SK-N-SH (cell line): ENCODE results near the gene CENPE. TPM values are rescaled to one million over a fixed set of nuclear protein-coding genes. Genes with fewer than 3 reads are reported as not detected.

Experiments used
- CTCF ChIA-PET: fragments of 300-600, 350-600 bp; formaldehyde crosslinking; extraction: SDS; loops from one replicate; lab custom pipeline; 2021; lab: Yijun Ruan, JAX
- POLR2A ChIA-PET: fragments of 350-600 bp; sonication (Branson Sonifier 250); formaldehyde crosslinking; extraction: SDS; loops from one replicate; lab custom pipeline; 2020; ENCODE audit warnings: antibody characterized with exemption, inconsistent platforms; lab: Yijun Ruan, JAX
- DNase-seq: peaks from one replicate; pipeline ENCODE4 v3.0.0; 2012
- H2AFZ ChIP-seq: fragments of 200-600 bp; sonication (generic); 2 replicates; pipeline ENCODE4 v1.8.1; 2016; ENCODE audit warnings: antibody characterized with exemption, mild to moderate bottlenecking, low read depth
- H3F3A ChIP-seq: fragments of 200-600 bp; sonication (generic); replicated peaks from 2 replicates; pipeline ENCODE3; 2016; ENCODE audit warnings: antibody characterized with exemption, mild to moderate bottlenecking; ENCODE audit not compliant: insufficient read depth
- H3K27ac ChIP-seq, 2 experiments: fragments of 200-500 bp in 1 of 2; fragments of 200-600 bp in 1 of 2; sonication (Bioruptor generic) in 1 of 2; sonication (generic), shearing (Covaris generic) in 1 of 2; 2 replicates each; pipeline versions ENCODE4 v1.5.1 to v1.6.1; 2014 to 2016; ENCODE audit warnings: low read depth in 2 of 2, inconsistent platforms in 1 of 2, low read length in 1 of 2, mild to moderate bottlenecking in 1 of 2, mixed read lengths in 1 of 2
- H3K27me3 ChIP-seq: fragments of 200-600 bp; sonication (generic), shearing (Covaris generic); 2 replicates; pipeline ENCODE4 v1.6.1; 2016; ENCODE audit warnings: mixed run types; ENCODE audit not compliant: insufficient read depth
- H3K36me3 ChIP-seq, 2 experiments: fragments of 200-500 bp in 1 of 2; fragments of 200-600 bp in 1 of 2; sonication (Bioruptor generic) in 1 of 2; sonication (generic) in 1 of 2; replicated peaks in 1 of 2; 2 replicates each; pipeline versions ENCODE3 to v1.5.1; 2014 to 2016; ENCODE audit warnings: low read length in 1 of 2, mild to moderate bottlenecking in 1 of 2; ENCODE audit not compliant: insufficient read depth in 2 of 2, control insufficient read depth in 1 of 2
- H3K4me1 ChIP-seq, 2 experiments: fragments of 200-500 bp in 1 of 2; fragments of 200-600 bp in 1 of 2; sonication (Bioruptor generic) in 1 of 2; sonication (generic), shearing (Covaris generic) in 1 of 2; 2 replicates each; pipeline versions ENCODE4 v1.5.1 to v1.6.1; 2014 to 2016; ENCODE audit warnings: low read depth in 1 of 2, low read length in 1 of 2, mixed run types in 1 of 2; ENCODE audit not compliant: insufficient read depth in 2 of 2, control insufficient read depth in 1 of 2
- H3K4me2 ChIP-seq: fragments of 200-600 bp; sonication (generic), shearing (Covaris generic); 2 replicates; pipeline ENCODE4 v1.6.1; 2017; ENCODE audit warnings: mixed run types
- H3K4me3 ChIP-seq, 2 experiments: fragments of 200-500 bp in 1 of 2; fragments of 200-600 bp in 1 of 2; sonication (Bioruptor generic) in 1 of 2; sonication (generic), shearing (Covaris generic) in 1 of 2; 2 replicates each; pipeline versions ENCODE4 v1.5.1 to v1.8.1; 2014 to 2016; ENCODE audit warnings: low read depth in 2 of 2, inconsistent platforms in 1 of 2, low read length in 1 of 2, mild to moderate bottlenecking in 1 of 2, mixed read lengths in 1 of 2, moderate library complexity in 1 of 2
- H3K79me2 ChIP-seq: fragments of 200-600 bp; sonication (generic); 2 replicates; pipeline ENCODE4 v1.8.1; 2017; ENCODE audit warnings: mild to moderate bottlenecking; ENCODE audit not compliant: insufficient read depth
- H3K9ac ChIP-seq: fragments of 200-600 bp; sonication (generic); 2 replicates; pipeline ENCODE4 v1.6.1; 2017; ENCODE audit warnings: mixed run types
- H3K9me2 ChIP-seq: fragments of 200-600 bp; sonication (generic); 2 replicates; pipeline ENCODE4 v1.6.1; 2017; ENCODE audit warnings: mixed run types
- H3K9me3 ChIP-seq: fragments of 200-600 bp; sonication (generic); 2 replicates; pipeline ENCODE4 v1.6.1; 2017; ENCODE audit warnings: mixed run types, mild to moderate bottlenecking, moderate library complexity
- H4K20me1 ChIP-seq: fragments of 200-600 bp; sonication (generic); 2 replicates; pipeline ENCODE4 v1.6.1; 2017; ENCODE audit warnings: mild to moderate bottlenecking, mixed run types; ENCODE audit not compliant: insufficient read depth
- CHD2 ChIP-seq: fragments of 150-350 bp; IDR thresholded peaks from 2 replicates; pipeline ENCODE4 v1.6.1; 2018; ENCODE audit warnings: low read length; ENCODE audit not compliant: partially characterized antibody
- ELF1 ChIP-seq: IDR thresholded peaks from 2 replicates; pipeline ENCODE4 v1.4.0; 2012
- EP300 ChIP-seq, 2 experiments: IDR thresholded peaks; 2 replicates each; pipeline versions ENCODE4 v1.4.0 to v1.6.1; 2012; ENCODE audit warnings: borderline replicate concordance in 1 of 2, low read depth in 1 of 2, low read length in 1 of 2
- EZH2phosphoT487 ChIP-seq: fragments of 200-600 bp; sonication (generic); IDR thresholded peaks from 2 replicates; pipeline ENCODE4 v1.6.1; 2017; ENCODE audit warnings: low read depth, mixed run types, mild to moderate bottlenecking, antibody characterized with exemption, moderate library complexity, borderline replicate concordance
- FOSL2 ChIP-seq: IDR thresholded peaks from 2 replicates; pipeline ENCODE4 v1.4.0; 2012; ENCODE audit warnings: low read depth, mild to moderate bottlenecking, moderate library complexity, borderline replicate concordance
- FOXJ3 ChIP-seq: sonication (generic); formaldehyde crosslinking; IDR thresholded peaks from 2 replicates; pipeline ENCODE4 v1.5.1; 2020; ENCODE audit warnings: mild to moderate bottlenecking, missing genetic modification reagents
- FOXM1 ChIP-seq: IDR thresholded peaks from 2 replicates; pipeline ENCODE4 v1.4.0; 2012; ENCODE audit warnings: low read depth, mild to moderate bottlenecking
- GABPA ChIP-seq: IDR thresholded peaks from 2 replicates; pipeline ENCODE4 v1.4.0; 2012; ENCODE audit warnings: low read depth, mild to moderate bottlenecking
- JUND ChIP-seq: IDR thresholded peaks from 2 replicates; pipeline ENCODE4 v1.4.0; 2012
- MXI1 ChIP-seq: IDR thresholded peaks from 2 replicates; pipeline ENCODE4 v1.6.1; 2012; ENCODE audit warnings: mild to moderate bottlenecking, low read depth, low read length, improper control_type of control experiment
- NRF1 ChIP-seq: IDR thresholded peaks from 2 replicates; pipeline ENCODE4 v1.6.1; 2012; ENCODE audit warnings: low read depth, mild to moderate bottlenecking, low read length
- POLR2AphosphoS5 ChIP-seq: IDR thresholded peaks from 2 replicates; pipeline ENCODE4 v1.6.1; 2012; ENCODE audit warnings: low read depth, low read length
- RCOR1 ChIP-seq: fragments of 150-350 bp; IDR thresholded peaks from 2 replicates; pipeline ENCODE4 v1.6.1; 2017; ENCODE audit warnings: antibody characterized with exemption, low read length
- RFX5 ChIP-seq: IDR thresholded peaks from 2 replicates; pipeline ENCODE4 v1.6.1; 2012; ENCODE audit warnings: mild to moderate bottlenecking, improper control_type of control experiment, low read length
- SIN3A ChIP-seq: IDR thresholded peaks from 2 replicates; pipeline ENCODE4 v1.6.1; 2012; ENCODE audit warnings: low read depth, mild to moderate bottlenecking, low read length, moderate library complexity, borderline replicate concordance
- SMC3 ChIP-seq: IDR thresholded peaks from 2 replicates; pipeline ENCODE4 v1.6.1; 2012; ENCODE audit warnings: low read depth, low read length, improper control_type of control experiment
- TCF12 ChIP-seq: IDR thresholded peaks from 2 replicates; pipeline ENCODE4 v1.4.0; 2012
- TEAD4 ChIP-seq: IDR thresholded peaks from 2 replicates; pipeline ENCODE4 v1.4.0; 2012; ENCODE audit warnings: mild to moderate bottlenecking, borderline replicate concordance; ENCODE audit not compliant: insufficient read depth
- YY1 ChIP-seq: IDR thresholded peaks from 2 replicates; pipeline ENCODE4 v1.4.0; 2012; ENCODE audit warnings: low read depth, mild to moderate bottlenecking
- WGBS: methylation state at CpG from one replicate; pipeline ENCODE4 v1.1.6; 2017; ENCODE audit warnings: low lambda C conversion rate; 5-methylcytosine and 5-hydroxymethylcytosine counted together
- polyA plus RNA-seq, 3 experiments: library from polyadenylated mRNA; depleted of rRNA; stranded (reverse); fragments of >200 nt; gene quantifications; 2 replicates each; pipeline ENCODE4 v1.2.3, GENCODE V29; 2012
- TF ChIP-seq, protein P1 (sequence below): IDR thresholded peaks from 2 replicates; pipeline ENCODE4 v1.4.0; 2012; ENCODE audit warnings: low read depth, borderline replicate concordance
- TF ChIP-seq, protein P2 (sequence below): IDR thresholded peaks from 2 replicates; pipeline ENCODE4; 2012
- TF ChIP-seq, protein P3 (sequence below): IDR thresholded peaks from 2 replicates; pipeline ENCODE4 v1.6.1; 2012; ENCODE audit warnings: mild to moderate bottlenecking, low read depth, low read length, moderate library complexity
- TF ChIP-seq, protein P4 (sequence below): fragments of 150-350 bp; IDR thresholded peaks from 2 replicates; pipeline ENCODE4 v1.6.1; 2016; ENCODE audit warnings: mild to moderate bottlenecking, low read depth, low read length
- TF ChIP-seq, protein P5 (sequence below): fragments of 200-600 bp; sonication (generic); IDR thresholded peaks from 2 replicates; pipeline ENCODE4 v1.6.1; 2017; ENCODE audit warnings: antibody characterized with exemption, mild to moderate bottlenecking, moderate library complexity
- TF ChIP-seq, protein P6 (sequence below): IDR thresholded peaks from 2 replicates; pipeline ENCODE4 v1.4.0; 2012; ENCODE audit warnings: low read depth

CENPE gene
- polyA plus RNA-seq, 1 of the 3 experiments (the other 2 are of a cell fraction): 1.7 TPM

DNA sequence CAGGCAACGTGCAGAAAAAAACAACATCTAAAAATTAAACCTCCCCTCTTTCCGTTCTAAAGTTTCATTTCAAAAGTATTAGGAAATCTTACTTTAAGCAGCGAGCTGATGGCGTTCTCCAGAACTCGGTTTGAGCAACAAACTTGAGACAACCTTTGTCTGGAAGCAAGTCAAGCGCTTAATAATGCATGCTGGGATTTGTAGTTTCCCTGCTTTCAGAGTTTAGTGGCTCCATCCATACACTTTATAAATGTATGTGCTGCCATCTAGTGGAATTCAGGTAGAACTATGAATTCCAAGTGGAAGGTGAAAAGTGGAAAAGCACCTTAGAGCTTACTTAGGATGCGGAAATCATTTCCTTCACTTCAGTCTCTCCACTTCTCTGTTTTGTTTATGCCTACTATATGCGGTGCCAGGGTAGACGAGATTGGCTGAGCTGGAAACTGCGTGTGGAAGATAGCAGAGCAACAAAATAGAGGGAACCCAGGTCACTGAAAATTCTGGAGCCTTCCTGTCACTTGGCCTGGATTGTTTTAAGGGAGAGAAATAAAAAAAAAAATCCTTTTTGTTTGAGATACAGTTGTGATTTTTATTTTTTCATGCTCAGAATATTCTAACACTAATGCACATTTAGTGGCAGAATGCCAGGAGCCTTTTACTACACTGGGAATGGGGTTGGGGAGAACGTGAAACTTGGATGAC lies 98.3 kb downstream of the CENPE start, which contains the start of gene BDH2:
BDH2 (minus strand) TSS at position 144 of the 702 bp plus-strand sequence. CDS start 3,580 bp downstream, outside the sequence.
- peak within 1 kb of the TSS; percentile 58 to 62 for H3K4me3 ChIP-seq
- ChIA-PET POLR2A (interaction anchor here (0.6 kb wide), 1 partner anchor 598 kb away, joined by 4 read pairs; no protein-coding TSS in a partner anchor), CTCF (interaction anchor here (0.6 to 3.0 kb wide), 28 partner anchors 9 to 672 kb away, joined by 3 to 26 read pairs (median 4); no protein-coding TSS in a partner anchor)
- WGBS: 13% methylated on average over 11 of the region's 11 CpGs
- H3K27me3 ChIP-seq: no peaks in the 10 kb centered on the region
- no peaks in the 10 kb centered on the region for H3K36me3 ChIP-seq
- H3K27ac ChIP-seq: peak within 1 kb of the TSS; percentile 53 to 79
- H3K9me2 ChIP-seq: no peaks in the 10 kb centered on the region
- no peaks in the 10 kb centered on the region for H4K20me1 ChIP-seq
- peaks cover 7 to 8% of the 10 kb centered on the region in 2 experiments; a peak in 3 of 4 replicates for H3K4me1 ChIP-seq
- H3K4me2 ChIP-seq: peak within 1 kb of the TSS; percentile 84
- peak; percentile 64 for DNase-seq
- peak within 1 kb of the TSS; percentile 93 for H2AFZ ChIP-seq
- peak within 1 kb of the TSS; percentile 64 for H3K9ac ChIP-seq
- peaks cover 3% of the 10 kb centered on the region for H3F3A ChIP-seq
- H3K9me3 ChIP-seq: no peaks in the 10 kb centered on the region
- peaks cover 10% of the 10 kb centered on the region; the same call in 1 of the 2 replicates for H3K79me2 ChIP-seq
- TF ChIP-seq POLR2AphosphoS5: peak; percentile 80
- TF ChIP-seq, protein P1, sequence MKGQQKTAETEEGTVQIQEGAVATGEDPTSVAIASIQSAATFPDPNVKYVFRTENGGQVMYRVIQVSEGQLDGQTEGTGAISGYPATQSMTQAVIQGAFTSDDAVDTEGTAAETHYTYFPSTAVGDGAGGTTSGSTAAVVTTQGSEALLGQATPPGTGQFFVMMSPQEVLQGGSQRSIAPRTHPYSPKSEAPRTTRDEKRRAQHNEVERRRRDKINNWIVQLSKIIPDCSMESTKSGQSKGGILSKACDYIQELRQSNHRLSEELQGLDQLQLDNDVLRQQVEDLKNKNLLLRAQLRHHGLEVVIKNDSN: no peak
- no peak for TF ChIP-seq FOXJ3 (CRISPR knock-in tag)
- TF ChIP-seq SMC3: peak; percentile 46
- TF ChIP-seq JUND: no peak
- TF ChIP-seq, protein P2, sequence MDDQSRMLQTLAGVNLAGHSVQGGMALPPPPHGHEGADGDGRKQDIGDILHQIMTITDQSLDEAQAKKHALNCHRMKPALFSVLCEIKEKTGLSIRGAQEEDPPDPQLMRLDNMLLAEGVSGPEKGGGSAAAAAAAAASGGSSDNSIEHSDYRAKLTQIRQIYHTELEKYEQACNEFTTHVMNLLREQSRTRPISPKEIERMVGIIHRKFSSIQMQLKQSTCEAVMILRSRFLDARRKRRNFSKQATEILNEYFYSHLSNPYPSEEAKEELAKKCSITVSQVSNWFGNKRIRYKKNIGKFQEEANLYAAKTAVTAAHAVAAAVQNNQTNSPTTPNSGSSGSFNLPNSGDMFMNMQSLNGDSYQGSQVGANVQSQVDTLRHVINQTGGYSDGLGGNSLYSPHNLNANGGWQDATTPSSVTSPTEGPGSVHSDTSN: no peak
- no peak for TF ChIP-seq TCF12
- 0 out of 2 replicates have a peak, but pooled peaks have one; percentile 18 for TF ChIP-seq YY1
- TF ChIP-seq, protein P3, sequence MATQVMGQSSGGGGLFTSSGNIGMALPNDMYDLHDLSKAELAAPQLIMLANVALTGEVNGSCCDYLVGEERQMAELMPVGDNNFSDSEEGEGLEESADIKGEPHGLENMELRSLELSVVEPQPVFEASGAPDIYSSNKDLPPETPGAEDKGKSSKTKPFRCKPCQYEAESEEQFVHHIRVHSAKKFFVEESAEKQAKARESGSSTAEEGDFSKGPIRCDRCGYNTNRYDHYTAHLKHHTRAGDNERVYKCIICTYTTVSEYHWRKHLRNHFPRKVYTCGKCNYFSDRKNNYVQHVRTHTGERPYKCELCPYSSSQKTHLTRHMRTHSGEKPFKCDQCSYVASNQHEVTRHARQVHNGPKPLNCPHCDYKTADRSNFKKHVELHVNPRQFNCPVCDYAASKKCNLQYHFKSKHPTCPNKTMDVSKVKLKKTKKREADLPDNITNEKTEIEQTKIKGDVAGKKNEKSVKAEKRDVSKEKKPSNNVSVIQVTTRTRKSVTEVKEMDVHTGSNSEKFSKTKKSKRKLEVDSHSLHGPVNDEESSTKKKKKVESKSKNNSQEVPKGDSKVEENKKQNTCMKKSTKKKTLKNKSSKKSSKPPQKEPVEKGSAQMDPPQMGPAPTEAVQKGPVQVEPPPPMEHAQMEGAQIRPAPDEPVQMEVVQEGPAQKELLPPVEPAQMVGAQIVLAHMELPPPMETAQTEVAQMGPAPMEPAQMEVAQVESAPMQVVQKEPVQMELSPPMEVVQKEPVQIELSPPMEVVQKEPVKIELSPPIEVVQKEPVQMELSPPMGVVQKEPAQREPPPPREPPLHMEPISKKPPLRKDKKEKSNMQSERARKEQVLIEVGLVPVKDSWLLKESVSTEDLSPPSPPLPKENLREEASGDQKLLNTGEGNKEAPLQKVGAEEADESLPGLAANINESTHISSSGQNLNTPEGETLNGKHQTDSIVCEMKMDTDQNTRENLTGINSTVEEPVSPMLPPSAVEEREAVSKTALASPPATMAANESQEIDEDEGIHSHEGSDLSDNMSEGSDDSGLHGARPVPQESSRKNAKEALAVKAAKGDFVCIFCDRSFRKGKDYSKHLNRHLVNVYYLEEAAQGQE: no peak
- TF ChIP-seq MXI1: peak; percentile 69; the same call in 1 of the 2 replicates
- no peak for TF ChIP-seq FOSL2
- TF ChIP-seq GABPA: no peak
- no peak for TF ChIP-seq EZH2phosphoT487
- no peak for TF ChIP-seq ELF1
- TF ChIP-seq, protein P4, sequence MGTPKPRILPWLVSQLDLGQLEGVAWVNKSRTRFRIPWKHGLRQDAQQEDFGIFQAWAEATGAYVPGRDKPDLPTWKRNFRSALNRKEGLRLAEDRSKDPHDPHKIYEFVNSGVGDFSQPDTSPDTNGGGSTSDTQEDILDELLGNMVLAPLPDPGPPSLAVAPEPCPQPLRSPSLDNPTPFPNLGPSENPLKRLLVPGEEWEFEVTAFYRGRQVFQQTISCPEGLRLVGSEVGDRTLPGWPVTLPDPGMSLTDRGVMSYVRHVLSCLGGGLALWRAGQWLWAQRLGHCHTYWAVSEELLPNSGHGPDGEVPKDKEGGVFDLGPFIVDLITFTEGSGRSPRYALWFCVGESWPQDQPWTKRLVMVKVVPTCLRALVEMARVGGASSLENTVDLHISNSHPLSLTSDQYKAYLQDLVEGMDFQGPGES: no peak; the same call in 1 of the 2 replicates
- TF ChIP-seq NRF1: no peak
- no peak for TF ChIP-seq FOXM1
- TF ChIP-seq SIN3A: no peak; the same call in 1 of the 2 replicates
- no peak for TF ChIP-seq RFX5
- no peak for TF ChIP-seq EP300 (IDR thresholded peaks at IDR 0.05; ENCODE audit: borderline replicate concordance in 1 of 2, low read depth in 1 of 2, low read length in 1 of 2)
- TF ChIP-seq, protein P5, sequence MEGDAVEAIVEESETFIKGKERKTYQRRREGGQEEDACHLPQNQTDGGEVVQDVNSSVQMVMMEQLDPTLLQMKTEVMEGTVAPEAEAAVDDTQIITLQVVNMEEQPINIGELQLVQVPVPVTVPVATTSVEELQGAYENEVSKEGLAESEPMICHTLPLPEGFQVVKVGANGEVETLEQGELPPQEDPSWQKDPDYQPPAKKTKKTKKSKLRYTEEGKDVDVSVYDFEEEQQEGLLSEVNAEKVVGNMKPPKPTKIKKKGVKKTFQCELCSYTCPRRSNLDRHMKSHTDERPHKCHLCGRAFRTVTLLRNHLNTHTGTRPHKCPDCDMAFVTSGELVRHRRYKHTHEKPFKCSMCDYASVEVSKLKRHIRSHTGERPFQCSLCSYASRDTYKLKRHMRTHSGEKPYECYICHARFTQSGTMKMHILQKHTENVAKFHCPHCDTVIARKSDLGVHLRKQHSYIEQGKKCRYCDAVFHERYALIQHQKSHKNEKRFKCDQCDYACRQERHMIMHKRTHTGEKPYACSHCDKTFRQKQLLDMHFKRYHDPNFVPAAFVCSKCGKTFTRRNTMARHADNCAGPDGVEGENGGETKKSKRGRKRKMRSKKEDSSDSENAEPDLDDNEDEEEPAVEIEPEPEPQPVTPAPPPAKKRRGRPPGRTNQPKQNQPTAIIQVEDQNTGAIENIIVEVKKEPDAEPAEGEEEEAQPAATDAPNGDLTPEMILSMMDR: peak; percentile 73
- TF ChIP-seq, protein P6, sequence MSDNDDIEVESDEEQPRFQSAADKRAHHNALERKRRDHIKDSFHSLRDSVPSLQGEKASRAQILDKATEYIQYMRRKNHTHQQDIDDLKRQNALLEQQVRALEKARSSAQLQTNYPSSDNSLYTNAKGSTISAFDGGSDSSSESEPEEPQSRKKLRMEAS: no peak; the same call in 1 of the 2 replicates
- no peak for TF ChIP-seq RCOR1
- no peak for TF ChIP-seq TEAD4
- peak; percentile 81 for TF ChIP-seq CHD2
